DMS53 (cell line): ENCODE results near the gene PROKR2.

Experiments used
- DNase-seq: peaks from one replicate; lab custom pipeline; 2025; lab: John Stamatoyannopoulos, UW

PROKR2 gene

DNA sequence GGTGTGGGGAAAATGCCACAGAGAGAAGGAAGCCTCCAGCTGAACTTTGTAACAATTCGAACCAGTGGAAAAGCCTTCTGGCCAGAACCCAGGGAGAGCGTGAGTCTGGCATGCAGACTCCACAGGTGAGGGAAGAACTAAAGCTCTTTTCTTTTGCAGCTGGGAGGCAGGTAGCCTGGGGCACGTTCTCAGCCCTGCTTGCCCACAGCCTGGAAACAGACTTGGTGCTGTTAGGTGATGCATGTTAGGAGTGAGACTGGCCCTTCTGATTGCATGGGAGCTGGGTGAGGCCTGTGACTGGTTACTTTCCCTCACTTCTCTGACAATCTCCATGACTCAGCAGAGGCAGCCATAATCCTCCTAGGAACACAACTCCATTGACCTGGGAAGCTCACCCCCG is 34.2 kb downstream of the PROKR2 start:
- no peak for DNase-seq

DNA sequence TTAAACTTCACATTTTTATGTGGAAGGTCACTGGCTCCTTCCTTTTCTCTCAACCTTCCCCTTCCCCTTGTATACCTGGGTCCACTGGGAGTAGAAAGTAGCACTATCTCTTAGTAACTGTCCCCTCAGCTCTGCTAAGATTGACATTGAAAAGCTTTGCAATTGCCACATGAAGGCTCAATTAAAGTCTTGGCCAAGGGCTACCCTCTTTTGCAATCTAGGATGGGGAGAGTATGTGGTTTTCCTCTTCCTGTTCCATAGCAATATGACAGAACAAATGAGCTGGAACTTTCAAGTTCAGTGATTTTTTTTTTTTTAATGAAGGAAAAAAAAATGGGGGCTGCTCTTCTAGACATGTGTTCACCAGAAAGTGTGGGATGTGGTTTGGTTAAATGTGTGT is 37.1 kb downstream of the PROKR2 start:
- no peak for DNase-seq

DNA sequence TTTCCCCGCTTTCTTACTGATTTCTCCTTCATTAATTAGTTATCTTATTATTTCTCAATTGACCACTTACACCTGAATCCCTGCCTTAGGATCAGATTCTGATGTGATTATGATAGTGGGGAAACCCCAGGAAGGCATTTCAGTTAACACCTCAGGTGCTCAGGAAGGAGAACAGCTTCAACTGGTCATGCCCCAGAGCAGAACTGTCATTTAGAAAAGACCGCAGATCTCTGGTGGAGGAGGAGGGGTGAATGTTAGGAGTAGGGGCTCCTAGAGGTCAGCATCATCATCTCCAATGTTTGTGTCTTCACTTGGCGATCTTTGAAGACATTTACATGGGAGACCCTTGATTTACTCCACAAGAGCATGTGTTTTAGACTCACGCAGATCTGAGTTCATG is 44.5 kb downstream of the PROKR2 start:
- DNase-seq = no peak

DNA sequence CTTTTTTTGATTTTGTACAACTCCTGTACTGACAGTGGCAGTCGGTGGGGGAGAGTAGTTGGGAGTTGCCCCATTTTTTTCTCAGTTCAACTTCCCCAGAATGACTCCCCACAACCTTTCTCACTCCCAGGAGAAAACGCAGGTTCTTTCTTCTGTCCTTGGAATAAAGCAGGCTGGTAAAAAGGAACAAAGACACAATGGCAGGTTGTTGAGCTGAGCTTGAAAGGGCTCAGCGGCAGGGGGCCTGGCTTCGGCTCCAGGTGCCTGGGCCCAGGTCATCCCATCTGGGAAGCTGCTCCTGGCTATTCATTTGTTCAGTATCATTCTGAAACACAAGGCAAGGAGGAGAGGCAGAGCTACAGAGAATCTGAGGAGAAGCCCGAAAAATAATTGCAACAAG is 46.2 kb downstream of the PROKR2 start:
- DNase-seq = no peak

DNA sequence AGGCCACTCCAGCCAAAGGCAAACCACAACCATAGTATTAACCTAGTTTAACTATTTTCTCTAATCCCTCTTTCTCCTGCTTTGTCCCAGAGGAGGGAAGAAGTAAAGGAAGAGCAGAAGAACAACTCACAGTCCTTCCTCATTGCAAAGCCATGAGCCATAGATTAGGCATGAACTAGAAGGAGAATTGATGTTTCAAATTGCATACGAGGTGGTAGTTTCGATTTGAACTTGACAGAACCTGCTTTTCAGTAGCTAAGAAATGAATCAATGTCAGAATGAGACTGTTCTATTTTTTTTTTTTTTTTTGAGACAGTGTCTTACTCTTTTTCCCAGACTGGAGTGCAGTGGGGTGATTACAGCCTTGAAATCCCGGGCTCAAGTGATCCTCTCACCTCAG is 48.3 kb downstream of the PROKR2 start:
- DNase-seq = no peak

DNA sequence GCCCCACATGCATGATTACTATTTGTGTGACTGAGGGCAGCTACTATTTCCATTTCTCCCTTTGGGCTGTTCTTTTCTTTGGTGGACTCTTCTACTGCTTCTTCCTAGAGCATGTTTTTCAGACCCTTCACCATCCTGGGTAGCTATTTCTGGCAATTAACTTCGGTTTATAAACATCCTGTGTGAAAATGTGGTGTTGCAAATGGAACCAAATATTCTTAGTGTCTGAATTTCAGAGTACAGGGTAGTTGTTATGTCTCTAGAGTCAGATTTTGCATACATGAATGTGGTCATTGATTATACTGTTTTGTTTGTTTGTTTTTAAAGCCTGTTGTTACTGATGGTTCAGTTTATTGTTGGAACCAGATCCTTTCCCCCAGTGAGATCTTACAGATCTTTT is 49.7 kb downstream of the PROKR2 start:
- no peak for DNase-seq
